SW 1271 (cell line): Measurements from ENCODE around the gene SPATA32.
"Not testable (repeated sequence)": the region's sequence is repeated elsewhere in the genome, so short reads cannot be mapped to it uniquely, and the experiment has no call there.

Source experiments
- DNase-seq, 2 experiments: peaks; one replicate each; lab custom pipeline; 2025; lab: John Stamatoyannopoulos, UW

Gene SPATA32

DNA sequence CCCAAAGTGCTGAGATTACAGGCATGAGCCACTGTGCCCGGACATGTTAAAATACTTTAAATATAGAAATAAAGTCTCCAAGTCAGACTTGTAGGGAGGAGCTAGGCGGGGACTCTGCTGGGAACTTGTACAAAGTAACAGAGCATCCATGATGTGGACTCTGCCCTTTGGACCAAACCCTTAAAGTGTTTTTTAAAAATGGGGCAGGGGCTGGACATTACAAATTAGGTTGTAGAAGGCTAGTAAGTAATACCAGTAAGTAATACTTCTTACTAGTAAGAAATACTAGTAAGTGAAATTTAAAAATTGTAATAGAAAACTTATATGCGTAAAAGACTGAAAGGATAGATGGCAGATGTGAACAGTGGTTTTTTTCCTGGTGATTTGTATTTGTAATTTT, 9.7 kb upstream of the SPATA32 start:
- no peak for DNase-seq

DNA sequence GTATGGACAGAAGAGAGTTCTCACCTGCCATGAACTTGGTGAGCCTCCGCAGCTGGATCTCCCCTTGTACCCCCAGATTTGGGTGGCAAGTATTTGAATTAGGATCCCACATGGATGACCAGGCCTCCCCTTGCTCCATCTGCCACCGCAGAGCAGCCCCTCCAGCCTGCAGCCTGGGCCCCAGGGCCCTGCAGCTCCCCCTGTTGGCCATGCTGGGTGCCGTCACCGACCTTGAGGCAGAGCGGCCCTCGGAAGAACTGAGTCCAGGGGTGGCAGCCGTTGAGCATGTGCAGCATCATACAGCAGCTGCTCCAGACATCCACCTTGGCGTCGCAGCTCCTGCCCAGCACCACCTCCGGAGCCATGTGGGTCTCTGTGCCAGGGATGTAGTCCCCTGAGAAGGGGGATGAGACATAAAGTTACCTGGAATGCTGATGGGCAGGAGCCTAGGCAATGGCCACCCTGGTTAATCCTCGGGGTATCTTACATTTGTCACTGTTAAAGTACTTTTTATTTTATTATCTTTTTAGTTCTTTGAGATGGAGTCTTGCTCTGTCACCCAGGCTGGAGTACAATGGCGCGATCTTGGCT, 9.0 kb upstream of the SPATA32 start:
- no peak for DNase-seq

DNA sequence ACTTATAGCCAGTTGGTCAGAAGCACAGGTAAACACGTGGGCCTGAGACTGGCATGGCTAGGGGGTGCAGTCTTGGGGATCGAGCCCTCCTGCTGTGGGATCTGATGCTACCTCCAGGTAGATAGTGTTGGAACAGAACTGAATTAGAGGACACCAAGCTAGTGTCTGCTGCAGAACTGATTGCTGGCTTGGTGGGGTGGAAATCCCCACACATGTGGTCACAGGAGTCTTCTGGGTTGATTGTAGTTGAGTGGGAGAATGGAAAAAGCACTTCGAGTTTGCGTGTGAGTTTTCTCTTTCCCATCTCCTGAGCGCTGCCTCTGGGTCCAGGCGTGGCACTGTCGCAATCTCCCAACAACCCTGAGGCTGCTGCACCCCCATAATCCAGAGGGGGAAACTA, 8.0 kb upstream of the SPATA32 start:
- DNase-seq, result no peak

DNA sequence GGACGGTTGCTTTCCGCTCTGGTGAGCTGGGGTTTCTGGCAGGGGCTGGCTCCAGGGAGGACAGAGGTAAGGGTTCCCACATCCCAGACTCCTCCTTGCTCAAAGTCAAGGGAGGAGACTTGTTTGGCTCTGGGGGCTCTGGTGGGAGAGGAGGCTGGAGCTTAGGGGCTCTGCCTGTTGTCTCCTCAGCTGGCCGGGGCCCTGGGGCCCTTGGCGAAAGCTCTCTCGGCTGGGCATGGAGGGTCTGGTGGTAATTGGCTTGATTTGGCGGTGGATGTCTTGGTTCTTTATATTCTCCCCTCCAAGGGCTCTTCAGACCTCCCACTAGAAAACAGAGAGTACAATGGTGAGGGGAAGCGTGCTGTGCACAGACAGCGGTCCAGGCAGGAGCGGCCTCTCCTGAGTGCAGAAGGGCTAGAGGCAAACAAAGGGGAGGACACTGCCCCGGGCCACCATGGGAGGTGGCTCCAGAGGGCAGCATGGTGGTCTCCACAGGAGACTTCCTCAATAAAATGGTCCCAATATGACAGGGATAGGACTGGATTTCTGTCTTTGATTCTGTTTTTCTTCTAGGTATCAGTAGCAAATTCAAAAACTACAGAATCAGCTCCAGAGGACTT, 5.7 kb upstream of the SPATA32 start:
- DNase-seq, result no peak

DNA sequence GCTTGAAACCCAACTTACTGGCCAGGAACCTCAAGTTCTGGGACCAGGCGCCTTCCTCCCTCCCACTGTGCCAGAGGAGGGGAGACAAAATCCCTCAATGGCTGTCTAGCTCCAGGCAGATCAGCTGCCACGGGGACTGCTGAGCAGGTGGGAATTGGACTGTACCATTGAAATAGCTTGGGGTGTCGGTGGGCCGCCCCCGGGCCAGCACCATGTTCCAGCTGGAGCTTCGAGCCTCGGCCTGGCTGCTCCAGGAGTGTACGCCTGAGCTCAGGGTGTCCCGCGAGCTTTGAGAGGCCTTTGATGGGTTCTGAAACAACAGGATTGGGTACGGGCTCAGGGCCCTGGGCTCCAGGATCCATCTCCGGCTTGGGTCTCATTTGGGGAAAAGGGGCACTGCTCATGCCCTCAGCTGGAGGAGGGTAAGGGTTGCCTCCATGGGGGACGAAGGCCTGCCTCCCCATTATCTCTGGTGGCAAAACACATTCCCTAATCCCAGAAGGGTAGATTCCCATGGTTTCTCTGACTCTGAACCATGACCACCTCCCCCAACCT, 4.6 kb upstream of the SPATA32 start:
- DNase-seq, result no peak

DNA sequence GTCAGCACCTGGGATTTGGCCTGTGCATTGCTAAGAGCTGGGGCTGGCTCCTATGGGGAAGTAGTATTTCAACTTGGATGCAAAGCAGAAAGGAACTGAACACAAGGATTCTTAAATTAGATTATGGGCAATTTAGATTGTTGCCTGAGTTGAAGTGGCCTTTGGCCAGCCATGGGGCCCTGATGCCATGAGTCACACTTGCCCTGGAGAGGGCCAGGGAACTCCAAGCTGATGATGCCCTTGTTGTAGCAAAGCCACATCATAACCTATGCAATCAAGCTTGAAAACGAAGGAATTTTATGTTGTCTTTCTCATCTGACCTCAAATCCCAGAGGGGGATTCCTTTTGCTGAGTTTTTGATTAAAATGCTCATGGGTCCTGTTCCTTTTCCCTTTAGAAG, 3.9 kb upstream of the SPATA32 start:
- no peak for DNase-seq

DNA sequence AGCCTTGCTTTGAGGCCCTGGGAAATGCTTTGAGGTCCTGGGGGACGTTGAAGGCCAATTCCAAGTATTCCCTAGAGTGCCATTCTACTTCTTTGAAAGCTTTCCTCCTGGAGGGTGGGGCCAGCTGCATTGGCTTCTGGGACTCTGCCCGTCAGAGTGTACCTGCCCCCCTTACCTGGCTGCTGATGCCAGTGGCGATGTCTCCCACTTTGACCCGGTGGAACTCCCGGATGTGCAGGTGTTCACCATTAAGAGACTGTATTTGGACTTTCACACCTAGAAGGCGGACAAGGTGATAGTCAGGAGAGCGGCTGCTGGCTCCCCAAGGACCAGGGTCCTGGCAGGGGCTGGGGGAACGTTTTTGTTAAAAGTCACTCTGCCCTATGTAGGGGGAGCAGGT, 3.1 kb upstream of the SPATA32 start:
- DNase-seq, result no peak

DNA sequence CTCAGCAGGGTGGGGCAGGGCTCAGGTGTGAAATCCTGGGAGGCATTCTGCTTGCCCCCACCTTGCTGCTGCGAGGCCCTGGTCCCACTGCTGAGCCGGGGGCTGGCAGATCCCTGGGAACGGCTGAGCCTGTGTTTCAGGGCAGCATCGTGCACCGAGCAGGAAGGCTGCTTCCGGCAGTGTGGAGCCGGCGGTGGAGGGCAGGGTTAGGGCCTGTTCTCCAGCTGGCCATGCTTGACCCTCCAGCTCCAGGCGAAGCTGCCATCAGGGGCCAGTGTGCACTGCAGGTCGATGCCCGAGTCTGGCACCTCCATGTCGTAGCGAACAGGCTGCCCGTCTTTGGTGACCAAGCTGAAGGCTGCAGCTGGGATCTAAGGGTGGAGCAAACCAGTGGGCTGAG, 2.5 kb upstream of the SPATA32 start:
- DNase-seq, result no peak

DNA sequence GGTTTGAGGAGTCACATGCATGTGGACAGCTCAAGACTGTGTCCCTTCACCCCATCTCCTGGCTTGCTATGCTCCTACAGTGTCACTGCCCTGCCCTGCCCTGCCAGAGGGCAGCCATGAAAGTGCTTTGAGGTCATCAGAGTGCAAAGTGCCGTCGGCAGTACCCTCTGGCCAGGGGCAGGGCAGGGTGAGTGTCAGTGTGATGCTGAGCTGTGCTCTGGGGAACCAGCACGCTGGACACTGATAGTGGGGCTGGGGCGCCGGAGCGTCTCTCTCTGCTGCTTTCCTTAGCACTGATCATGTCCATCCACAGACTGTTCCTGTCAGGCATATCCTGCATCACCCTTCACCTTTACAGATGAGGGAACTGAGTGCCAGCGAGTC, 1.6 kb upstream of the SPATA32 start:
- no peak for DNase-seq

DNA sequence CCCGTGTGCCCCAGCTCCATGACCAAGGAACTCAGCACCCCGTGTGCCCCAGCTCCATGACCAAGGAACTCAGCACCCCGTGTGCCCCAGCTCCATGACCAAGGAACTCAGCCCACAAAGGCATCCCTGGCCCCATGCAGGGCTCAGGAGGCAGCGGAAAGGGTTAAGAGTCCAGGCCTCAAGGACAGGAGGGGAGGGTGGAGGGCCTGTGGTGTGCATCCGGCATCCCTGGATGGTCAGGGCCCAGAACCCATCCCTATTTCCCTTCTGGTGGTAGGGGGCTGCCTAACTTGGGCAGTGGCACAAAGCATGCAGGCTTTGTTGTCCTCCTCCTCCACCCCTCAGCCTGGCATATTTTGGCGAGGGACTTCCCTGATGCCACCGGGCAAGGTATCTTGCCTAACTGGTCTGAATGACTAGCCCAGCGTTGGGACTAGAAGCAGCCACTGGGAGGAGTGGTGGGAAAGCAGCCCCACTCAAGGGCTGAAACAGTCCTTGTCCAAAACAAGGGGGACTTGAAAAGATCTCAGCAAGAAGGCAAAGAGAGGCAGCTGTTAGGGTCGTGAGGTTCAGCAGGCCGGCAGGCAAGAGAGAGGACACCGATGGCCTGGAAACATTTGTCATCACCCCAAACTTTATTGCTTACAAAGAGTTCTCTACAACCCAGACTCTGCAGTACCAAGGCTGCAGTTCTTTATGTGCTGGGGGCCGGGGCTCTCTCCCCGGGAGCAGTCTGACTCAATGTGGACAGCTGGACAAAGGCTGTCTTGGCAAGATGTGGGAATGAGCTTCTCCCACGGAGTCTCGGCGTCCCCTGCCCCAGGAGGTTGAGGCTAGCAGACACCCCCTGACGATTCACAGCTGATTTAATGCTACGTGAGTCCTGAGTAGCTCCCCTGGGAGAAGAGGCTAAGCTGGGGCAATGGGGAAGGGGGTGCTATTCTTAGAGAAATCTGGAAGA, 902 bp upstream of the SPATA32 start:
- no peak for DNase-seq

DNA sequence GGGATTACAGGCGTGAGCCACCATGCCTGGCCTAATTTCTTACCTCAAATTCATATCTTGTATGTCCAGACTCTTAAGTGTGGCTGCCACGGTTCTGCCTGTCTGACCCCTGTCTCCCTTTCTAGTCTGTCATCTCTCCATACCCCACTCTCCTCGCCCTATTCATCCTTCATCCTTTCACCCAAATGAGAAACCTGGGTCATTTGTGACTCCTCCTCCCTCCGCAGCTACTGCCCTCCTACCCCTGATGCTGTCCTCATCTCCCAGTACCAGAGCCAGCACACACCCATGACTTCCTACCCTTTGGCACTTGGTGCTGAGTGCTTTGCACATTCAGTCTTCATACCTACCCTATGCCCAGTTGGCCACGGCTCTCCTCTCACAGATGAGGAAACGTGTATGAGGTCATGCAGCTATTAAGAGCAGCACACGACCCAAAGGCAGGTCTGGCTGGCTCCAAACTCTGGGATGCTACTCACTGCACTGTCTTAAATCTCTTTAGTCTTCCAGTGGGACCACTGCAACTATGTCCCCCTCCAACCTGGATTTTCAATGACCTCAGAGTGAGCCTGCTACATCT, 1.6 kb downstream of the SPATA32 start:
- DNase-seq, result no peak

DNA sequence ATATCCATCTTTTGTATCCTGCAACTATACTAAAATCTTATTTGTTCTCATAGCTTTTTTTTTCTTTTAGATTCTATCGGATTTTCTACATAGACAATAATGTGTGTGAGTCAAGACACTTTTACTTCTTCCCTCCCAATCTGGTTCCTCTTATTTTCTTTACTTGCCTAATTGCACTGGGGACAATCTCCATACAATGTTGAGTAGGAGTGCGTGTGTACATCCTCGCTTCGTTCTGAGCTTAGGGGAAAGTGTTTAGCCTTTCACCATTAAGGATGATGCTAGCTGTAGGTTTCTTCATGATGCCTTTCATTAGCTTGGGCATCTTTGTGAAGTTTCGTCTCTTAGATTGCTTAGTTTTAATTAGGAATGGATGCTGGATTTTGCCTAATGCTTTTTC, 2.9 kb downstream of the SPATA32 start:
- DNase-seq, result no peak

DNA sequence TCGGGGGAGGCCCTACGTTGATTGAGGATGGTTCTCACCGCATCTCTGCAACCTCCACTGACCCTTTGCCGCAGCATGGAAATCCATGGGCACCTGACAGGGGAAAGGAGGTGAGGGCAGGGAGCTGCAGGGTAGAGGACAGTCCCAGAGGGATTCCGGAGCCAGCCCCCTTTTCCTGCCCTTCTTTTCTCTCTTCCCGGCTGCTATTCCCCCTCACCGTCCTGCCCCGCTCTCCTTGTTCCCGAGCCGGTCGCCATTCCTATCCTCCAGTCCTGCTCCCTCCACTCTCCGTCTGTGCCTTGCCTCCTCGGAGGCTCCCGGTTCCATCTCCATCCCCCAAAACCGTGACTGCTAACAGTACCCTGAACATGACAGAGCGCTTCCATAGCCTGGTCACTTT, 4.8 kb downstream of the SPATA32 start:
- no peak for DNase-seq

DNA sequence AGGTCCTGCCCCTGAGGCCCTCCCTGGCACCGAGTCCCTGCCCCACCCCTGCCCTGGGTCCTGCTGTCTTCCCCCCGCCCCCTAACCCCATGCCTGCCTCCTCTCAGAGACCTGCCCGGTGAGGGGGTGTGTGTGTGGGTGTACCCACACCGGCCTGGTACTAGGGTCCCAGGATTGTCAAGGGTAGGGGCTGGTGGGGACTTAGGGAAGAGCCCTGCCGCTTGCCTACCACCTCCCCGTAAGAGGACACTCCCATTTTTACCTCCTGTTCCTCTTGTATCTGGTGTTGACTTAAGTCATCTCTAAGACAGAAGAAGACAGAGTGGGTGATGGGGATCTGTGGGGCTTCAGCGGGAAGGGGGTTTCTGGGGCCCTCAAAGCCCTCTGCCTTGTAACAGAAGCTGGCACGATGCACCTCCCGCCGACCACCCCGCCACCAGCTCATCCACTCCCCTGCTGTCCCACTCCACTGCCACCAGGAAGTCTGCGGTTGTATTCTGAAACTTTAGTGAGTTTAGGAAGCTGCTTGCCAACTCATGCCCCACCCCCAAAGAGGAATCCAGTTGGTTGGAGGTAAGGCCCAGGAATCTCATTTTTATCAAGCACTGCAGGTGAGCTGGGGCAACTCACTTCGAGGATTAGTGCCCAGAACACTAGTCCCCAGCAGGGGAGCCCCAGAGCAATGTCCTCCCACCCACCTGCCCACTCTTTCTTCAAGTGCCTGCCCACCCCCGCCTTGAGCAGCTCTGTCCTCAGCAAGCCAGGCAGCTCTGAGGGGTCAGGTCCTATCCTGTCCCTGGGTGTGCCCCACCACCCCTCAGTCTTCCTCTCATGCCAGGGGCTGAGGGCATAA, 5.6 kb downstream of the SPATA32 start:
- DNase-seq, result no peak

DNA sequence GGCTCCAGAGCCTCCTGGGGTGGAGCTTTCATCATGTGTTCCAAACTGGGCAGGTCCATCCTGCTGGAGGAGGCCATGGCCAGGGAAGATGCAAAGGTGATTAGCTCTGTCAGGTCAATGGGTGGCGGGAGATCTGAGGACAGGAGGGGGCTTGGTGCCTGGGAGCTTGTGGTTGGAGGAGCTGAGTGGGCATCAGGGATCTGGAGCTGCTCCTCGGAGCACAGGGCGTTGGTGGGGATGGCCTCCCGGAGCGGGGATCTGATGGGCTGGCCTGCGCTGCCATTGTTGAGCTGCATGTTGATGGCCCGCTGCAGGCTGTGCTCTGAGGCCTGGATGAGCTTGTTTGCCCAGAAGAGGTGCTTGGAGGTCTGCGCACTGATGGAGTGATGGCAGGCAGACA, 6.5 kb downstream of the SPATA32 start:
- no peak for DNase-seq

DNA sequence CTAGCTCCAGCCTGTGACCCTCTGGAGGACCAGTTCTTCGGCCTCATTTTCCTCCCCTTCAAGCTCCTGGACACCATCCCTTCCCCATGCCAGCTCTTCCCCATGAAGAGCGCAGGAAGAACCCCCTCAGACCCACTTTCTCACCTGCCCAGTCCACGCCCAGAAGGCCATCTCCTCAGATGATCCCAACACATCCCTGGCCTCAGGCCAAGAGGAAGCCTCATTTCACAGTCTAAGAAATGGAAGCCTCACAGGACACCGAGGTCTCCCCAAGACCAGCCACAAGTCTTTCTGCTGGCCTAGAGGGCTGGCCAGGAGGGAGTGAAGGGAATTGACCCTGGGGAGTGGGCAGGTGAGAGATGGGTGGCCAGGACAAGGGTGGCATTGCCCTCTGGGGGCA, 8.0 kb downstream of the SPATA32 start:
- DNase-seq, result no peak

DNA sequence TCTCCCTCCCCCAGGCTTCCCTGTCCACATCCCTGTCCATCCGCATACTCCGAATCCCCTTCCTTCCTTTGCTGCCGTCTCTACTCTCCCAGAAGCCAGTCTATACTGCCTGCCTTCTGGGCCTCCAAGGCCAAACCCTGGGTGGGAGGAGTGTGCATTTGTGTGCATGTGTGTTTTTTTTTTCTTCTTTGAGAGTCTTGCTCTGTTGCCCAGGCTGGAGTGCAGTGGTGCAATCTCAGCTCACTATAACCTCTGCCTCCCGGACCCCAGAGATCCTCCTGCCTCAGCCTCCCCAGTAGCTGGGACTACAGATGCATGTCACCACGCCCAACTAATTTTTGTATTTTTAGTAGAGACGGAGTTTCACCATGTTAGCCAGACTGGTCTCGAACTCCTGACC, 8.7 kb downstream of the SPATA32 start:
- DNase-seq, result not testable (repeated sequence)

DNA sequence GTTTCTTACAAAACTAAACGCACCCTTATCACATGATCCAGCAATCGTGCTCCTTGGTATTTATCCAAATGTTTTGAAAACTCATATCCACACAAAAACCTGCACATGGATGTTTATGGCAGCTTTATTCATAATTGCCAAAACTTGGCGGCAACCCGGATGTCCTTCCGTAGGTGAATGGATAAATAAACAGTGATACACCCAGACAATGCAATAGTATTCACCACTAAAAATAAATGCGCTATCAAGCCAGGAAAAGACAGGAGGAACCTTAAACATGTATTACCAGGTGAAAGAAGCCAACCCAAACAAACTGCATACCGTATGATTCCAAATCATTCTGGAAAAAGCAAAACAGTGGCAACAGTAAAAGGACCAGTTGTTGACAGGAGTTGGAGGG, 10.0 kb downstream of the SPATA32 start:
- no peak for DNase-seq

DNA sequence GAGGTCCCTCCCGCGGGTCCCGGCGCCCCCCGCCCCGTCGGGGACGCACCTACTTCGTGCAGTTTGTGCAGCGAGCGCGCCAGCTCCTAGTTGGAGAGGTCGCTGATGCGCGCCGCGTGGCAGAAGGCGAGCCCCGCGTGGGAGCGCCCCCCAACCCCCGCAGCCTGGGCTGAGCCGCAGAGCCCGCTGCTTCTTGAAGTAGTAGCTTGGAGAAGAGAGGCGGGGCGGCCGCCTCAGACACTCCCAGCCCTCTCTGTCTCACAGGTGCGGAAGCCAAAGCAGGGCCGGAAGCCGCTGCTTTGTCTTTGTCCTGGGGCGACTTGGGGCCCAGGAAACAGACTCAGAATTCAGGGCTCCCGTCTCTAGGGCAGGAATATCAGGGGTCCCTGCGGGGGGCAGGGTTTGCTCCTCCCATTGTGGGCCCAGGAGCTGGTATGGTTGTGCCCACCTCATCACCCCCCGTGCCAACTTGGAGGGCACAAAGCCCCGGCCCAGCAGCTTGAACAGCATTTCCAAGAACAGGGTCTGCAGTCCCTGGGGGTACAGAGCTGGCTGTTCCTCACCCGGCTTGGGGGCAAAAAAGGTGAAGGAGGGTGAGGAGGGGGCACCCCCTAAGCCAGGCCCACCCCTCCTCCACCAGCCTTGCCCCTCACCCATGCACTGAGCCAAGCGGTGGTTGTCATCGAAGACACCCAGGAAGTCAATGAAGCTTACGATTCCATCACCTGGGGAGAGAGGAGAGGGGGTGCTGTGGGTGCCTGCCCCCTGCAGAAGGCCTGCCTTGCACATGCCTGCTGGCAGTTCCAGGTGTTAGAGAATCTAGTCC, 13.5 kb downstream of the SPATA32 start:
- no peak for DNase-seq

DNA sequence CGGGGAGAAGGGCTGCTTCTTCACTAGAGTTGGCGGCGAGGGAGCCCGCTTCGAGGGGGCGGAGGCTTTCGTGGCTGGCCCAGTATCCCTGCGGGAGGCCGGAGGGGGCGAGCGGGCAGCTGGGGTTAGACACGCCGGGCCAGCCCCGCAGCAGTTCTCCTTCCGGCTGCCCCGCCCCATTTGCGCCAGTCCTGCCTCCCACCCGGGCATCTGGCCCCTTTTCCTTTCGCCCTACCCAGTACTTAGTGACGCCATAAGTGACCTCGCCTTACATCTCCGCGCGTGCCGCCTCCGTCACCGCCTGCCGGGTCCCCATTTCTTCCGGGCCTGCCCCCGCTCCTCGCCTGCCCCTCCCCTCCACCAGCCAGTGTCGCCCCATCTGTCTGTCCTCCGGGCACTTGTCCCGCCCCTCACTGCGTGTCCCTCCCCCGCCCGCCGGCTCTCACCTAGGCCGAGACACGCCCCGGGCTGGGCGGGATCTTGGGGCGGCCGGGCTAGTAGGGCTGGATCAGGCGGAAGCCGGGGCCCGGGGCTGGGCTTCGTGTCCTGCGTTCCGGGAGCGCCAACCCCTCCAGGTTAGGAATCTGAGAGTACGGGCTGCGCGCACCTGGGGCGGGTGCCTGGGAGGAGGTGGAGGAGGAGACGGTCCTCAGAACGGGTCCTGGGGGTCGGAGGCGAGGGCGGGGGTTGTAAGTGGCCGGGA, 14.3 kb downstream of the SPATA32 start:
- DNase-seq, result peak; percentile 93 to 98
